Vagina (tissue), 2 donors: ENCODE measurements around the gene NUDT12. TPM values are rescaled to one million over a fixed set of nuclear protein-coding genes. Genes with fewer than 3 reads are reported as not detected.

Source experiments
- DNase-seq, 2 donors: peaks; one replicate each; pipeline ENCODE4 v3.0.0-alpha.2; 2017; ENCODE audit errors: extremely low spot score in 2 of 2
- H3K27ac ChIP-seq: fragments of 200-600 bp; sonication (generic); one replicate; pipeline ENCODE4 v1.5.1; 2019
- H3K27me3 ChIP-seq: fragments of 200-600 bp; sonication (generic); one replicate; pipeline ENCODE4 v1.5.1; 2019
- H3K36me3 ChIP-seq, 2 donors: fragments of 200-600 bp; sonication (generic); one replicate each; pipeline ENCODE4 v1.5.1; 2017 to 2019
- H3K4me1 ChIP-seq: fragments of 200-600 bp; sonication (generic); one replicate; pipeline ENCODE4 v1.5.1; 2019
- H3K4me3 ChIP-seq, 2 donors: fragments of 200-600 bp; sonication (generic); 1 replicate in 1 of 2; 2 replicates in 1 of 2; pipeline ENCODE4 v1.5.1; 2016 to 2019
- H3K9me3 ChIP-seq: fragments of 200-600 bp; sonication (generic); one replicate; pipeline ENCODE4 v1.5.1; 2019
- CTCF ChIP-seq, 3 experiments: fragments of 450-650 bp in 2 of 3; fragments of 200-600 bp in 1 of 3; sonication (generic) in 1 of 3; IDR thresholded peaks; one replicate each; pipeline ENCODE4 v1.5.1; 2017 to 2019; ENCODE audit warnings: antibody characterized with exemption in 3 of 3, mild to moderate bottlenecking in 2 of 3, moderate library complexity in 2 of 3
- POLR2A ChIP-seq, 2 donors: fragments of 450-650 bp; IDR thresholded peaks; one replicate each; pipeline ENCODE4 v1.6.1; 2017; ENCODE audit warnings: antibody characterized with exemption in 2 of 2, mild to moderate bottlenecking in 2 of 2, moderate library complexity in 2 of 2
- POLR2AphosphoS5 ChIP-seq, 2 donors: sonication (generic); formaldehyde crosslinking; IDR thresholded peaks; one replicate each; pipeline ENCODE4 v1.9.0; 2017; ENCODE audit warnings: antibody characterized with exemption in 2 of 2, mild to moderate bottlenecking in 2 of 2, low read depth in 1 of 2; ENCODE audit not compliant: insufficient read depth in 1 of 2
- intact Hi-C: fragments of 100-400 bp; cut with DNase I; formaldehyde crosslinking; loops from one replicate; pipeline ENCODE4 v1.15.1; 2023
- total RNA-seq: library from RNA; depleted of rRNA; stranded (reverse); fragments of >200 nt; gene quantifications from one replicate; pipeline ENCODE4 v1.2.3, GENCODE V29; 2016

The NUDT12 gene
- total RNA-seq, 1 donor from 2014 or later: 5.9 TPM

GRCh38 chr5:103526164-103526915 lies 36.2 kb downstream of the NUDT12 start:
- Histone ChIP-seq H3K27me3 (no peaks in the 10 kb centered on the region), H3K4me3 (no peak overlapping the region), H3K36me3 (no peaks in the 10 kb centered on the region), H3K27ac (no peak overlapping the region), H3K4me1 (no peaks in the 10 kb centered on the region), H3K9me3 (no peaks in the 10 kb centered on the region)
- TF ChIP-seq CTCF (IDR thresholded peaks at IDR 0.05) (no peak), POLR2A (IDR thresholded peaks at IDR 0.05) (no peak), POLR2AphosphoS5 (IDR thresholded peaks at IDR 0.05; ENCODE audit: insufficient read depth in 1 of 2, low read depth in 1 of 2) (no peak)
- DNase-seq: no peak
- intact Hi-C loops: no loop called here

- no peak for DNase-seq
- TF ChIP-seq POLR2AphosphoS5 (IDR thresholded peaks at IDR 0.05; ENCODE audit: insufficient read depth in 1 of 2, low read depth in 1 of 2) (no peak), POLR2A (IDR thresholded peaks at IDR 0.05) (no peak), CTCF (IDR thresholded peaks at IDR 0.05) (no peak)
- Histone ChIP-seq H3K27me3 (no peaks in the 10 kb centered on the region), H3K27ac (no peak overlapping the region), H3K36me3 (no peaks in the 10 kb centered on the region), H3K9me3 (no peaks in the 10 kb centered on the region), H3K4me3 (no peak overlapping the region), H3K4me1 (no peaks in the 10 kb centered on the region)
- intact Hi-C loops: no loop called here
These were observed 37.2 kb downstream of the NUDT12 start for GRCh38 chr5:103525361-103525760.

GRCh38 chr5:103523319-103523718 lies 39.3 kb downstream of the NUDT12 start:
- no peaks in the 10 kb centered on the region for H3K36me3 ChIP-seq
- H3K9me3 ChIP-seq: no peaks in the 10 kb centered on the region
- DNase-seq: no peak
- H3K4me3 ChIP-seq: no peak overlapping the region
- H3K27me3 ChIP-seq: no peaks in the 10 kb centered on the region
- TF ChIP-seq CTCF (IDR thresholded peaks at IDR 0.05) (no peak), POLR2A (IDR thresholded peaks at IDR 0.05) (no peak), POLR2AphosphoS5 (IDR thresholded peaks at IDR 0.05; ENCODE audit: insufficient read depth in 1 of 2, low read depth in 1 of 2) (no peak)
- H3K27ac ChIP-seq: no peak overlapping the region
- intact Hi-C loops: no loop called here
- H3K4me1 ChIP-seq: no peaks in the 10 kb centered on the region

- Histone ChIP-seq H3K4me3 (no peak overlapping the region), H3K36me3 (no peaks in the 10 kb centered on the region), H3K9me3 (no peaks in the 10 kb centered on the region), H3K27me3 (no peaks in the 10 kb centered on the region), H3K27ac (no peak overlapping the region), H3K4me1 (no peaks in the 10 kb centered on the region)
- intact Hi-C loops: no loop called here
- no peak for DNase-seq
- TF ChIP-seq POLR2A (IDR thresholded peaks at IDR 0.05) (no peak), POLR2AphosphoS5 (IDR thresholded peaks at IDR 0.05; ENCODE audit: insufficient read depth in 1 of 2, low read depth in 1 of 2) (no peak), CTCF (IDR thresholded peaks at IDR 0.05) (no peak)
These were observed 40.0 kb downstream of the NUDT12 start for GRCh38 chr5:103522586-103522985.

GRCh38 chr5:103519550-103519949 lies 43.0 kb downstream of the NUDT12 start:
- TF ChIP-seq CTCF (IDR thresholded peaks at IDR 0.05) (no peak), POLR2A (IDR thresholded peaks at IDR 0.05) (no peak), POLR2AphosphoS5 (IDR thresholded peaks at IDR 0.05; ENCODE audit: insufficient read depth in 1 of 2, low read depth in 1 of 2) (no peak)
- Histone ChIP-seq H3K4me1 (no peaks in the 10 kb centered on the region), H3K27ac (no peak overlapping the region), H3K4me3 (no peak overlapping the region), H3K27me3 (no peaks in the 10 kb centered on the region), H3K36me3 (no peaks in the 10 kb centered on the region), H3K9me3 (no peaks in the 10 kb centered on the region)
- DNase-seq: no peak
- intact Hi-C loops: no loop called here
